ENCODE results near the gene SLC2A3.
"Not testable (repeated sequence)": the region's sequence is repeated elsewhere in the genome, so short reads cannot be mapped to it uniquely, and the experiment has no call there.

SLC2A3 gene

DNA sequence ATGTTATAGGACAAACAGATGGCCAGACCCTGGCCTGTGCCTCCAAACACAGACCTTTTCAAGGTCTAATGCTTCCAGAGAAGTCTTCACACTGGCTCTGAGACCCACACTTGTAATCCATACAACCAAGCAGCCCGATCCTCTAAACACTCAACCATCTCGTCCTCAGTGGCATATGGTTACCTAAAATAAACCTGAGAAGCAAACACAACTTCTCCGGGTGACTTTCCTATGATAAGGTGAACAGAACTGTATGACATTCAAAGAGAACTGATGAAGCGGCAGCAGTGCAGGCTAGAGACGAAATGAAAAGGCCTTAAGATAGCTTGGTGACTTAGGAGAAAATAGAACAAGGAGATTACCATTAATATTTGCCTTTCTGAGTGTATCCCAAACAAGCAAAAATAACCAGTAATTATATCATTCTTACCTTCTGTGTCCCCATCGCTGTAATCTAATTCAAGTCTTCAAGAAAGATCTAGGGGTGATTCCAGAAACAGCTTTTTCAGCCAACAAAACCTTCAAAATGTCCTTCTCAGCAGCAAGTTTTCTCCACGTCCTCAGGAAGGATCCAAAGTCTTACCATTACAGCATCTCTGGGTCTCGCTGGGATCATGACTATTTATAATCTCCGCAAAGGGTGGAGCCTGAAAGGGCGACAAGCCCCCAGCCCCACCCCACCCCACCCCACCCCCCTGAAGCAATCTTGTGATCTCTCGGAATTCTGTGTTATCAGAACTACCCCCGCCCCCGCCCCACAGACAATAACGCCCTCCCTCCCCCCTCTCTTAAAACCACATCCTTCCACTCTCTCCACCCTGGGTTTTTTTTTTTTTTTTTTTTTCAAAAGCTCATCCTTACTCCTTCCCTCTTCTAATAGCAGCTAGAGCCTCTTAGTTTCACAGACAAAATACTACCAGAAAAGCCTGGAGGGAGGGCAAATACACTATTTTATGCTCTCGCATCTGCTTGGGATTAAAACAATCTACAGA lies at the start of gene SLC2A3:
Gene SLC2A3 (minus strand): TSS at position 598 of the 992 bp plus-strand sequence. CDS start 153 bp downstream, at position 445.
- TF ChIP-seq, protein P1, sequence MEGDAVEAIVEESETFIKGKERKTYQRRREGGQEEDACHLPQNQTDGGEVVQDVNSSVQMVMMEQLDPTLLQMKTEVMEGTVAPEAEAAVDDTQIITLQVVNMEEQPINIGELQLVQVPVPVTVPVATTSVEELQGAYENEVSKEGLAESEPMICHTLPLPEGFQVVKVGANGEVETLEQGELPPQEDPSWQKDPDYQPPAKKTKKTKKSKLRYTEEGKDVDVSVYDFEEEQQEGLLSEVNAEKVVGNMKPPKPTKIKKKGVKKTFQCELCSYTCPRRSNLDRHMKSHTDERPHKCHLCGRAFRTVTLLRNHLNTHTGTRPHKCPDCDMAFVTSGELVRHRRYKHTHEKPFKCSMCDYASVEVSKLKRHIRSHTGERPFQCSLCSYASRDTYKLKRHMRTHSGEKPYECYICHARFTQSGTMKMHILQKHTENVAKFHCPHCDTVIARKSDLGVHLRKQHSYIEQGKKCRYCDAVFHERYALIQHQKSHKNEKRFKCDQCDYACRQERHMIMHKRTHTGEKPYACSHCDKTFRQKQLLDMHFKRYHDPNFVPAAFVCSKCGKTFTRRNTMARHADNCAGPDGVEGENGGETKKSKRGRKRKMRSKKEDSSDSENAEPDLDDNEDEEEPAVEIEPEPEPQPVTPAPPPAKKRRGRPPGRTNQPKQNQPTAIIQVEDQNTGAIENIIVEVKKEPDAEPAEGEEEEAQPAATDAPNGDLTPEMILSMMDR (IDR thresholded peaks at IDR 0.05; ENCODE audit: low read depth, low read length): no peak
- H3K4me3 ChIP-seq (replicated peaks in 1 of 2; ENCODE audit: low read depth in 2 of 2, low read length in 2 of 2): peak within 1 kb of the TSS; percentile 51 to 64
- peak; percentile 94 to 97 for DNase-seq (ENCODE audit: low read depth in 2 of 2)

DNA sequence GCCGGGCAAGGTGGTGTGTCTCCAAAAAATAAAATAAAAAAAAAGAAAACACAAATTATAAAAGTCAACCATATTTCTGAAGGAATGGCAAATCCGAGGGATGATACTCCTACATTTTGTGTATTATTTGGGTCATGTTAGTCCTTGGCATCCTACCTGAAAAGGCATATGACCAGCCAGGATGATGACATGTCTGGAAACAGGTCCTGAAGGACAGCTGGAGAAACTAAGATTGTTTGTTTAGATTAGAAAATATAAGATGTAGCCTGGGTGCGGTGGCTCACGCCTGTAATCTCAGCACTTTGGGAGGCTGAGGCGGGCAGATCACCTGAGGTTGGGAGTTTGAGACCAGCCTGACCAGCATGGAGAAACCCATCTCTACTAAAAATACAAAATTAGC lies 48.9 kb upstream of the SLC2A3 start:
- TF ChIP-seq, protein P1 (IDR thresholded peaks at IDR 0.05; ENCODE audit: low read depth, low read length): no peak
- H3K4me3 ChIP-seq (replicated peaks in 1 of 2; ENCODE audit: low read depth in 2 of 2, low read length in 2 of 2): no peak overlapping the region
- DNase-seq (ENCODE audit: low read depth in 2 of 2): no peak

DNA sequence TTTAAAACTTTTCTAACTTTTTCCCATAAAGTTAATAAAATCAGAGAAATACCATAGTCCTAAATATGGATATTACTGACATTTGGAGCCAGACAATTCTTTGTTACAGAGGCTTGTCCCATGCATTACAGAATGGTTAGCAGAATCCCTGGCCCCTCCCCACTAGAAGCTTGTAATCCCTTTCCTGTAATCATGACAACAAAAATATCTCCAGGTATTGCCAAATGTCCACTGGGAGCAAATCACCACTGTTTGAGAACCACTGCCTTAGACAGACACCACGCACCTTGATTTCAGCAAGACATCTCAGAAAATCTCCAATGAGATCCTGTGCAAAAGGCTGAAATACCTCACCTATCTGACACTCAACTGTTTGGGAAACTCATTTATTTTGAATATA lies 47.5 kb upstream of the SLC2A3 start:
- not testable (repeated sequence) for H3K4me3 ChIP-seq (replicated peaks in 1 of 2; ENCODE audit: low read depth in 2 of 2, low read length in 2 of 2); DNase-seq (ENCODE audit: low read depth in 2 of 2)

DNA sequence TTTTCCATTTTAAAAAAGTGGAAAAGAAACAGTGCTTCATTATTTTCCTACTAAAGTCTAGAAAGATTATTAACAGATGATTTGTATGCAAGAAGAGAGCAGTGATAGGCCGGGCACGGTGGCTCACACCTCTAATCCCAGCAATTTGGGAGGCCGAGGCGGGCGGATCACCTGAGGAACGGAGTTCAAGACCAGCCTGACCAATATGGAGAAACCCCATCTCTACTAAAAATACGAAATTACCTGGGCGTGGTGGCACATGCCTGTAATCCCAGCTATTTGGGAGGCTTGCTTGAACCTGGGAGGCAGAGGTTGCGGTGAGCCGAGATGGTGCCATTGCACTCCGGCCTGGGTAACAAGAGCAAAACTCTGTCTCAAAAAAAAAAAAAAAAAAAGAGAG lies 47.0 kb upstream of the SLC2A3 start:
- not testable (repeated sequence) for H3K4me3 ChIP-seq (replicated peaks in 1 of 2; ENCODE audit: low read depth in 2 of 2, low read length in 2 of 2); DNase-seq (ENCODE audit: low read depth in 2 of 2)

DNA sequence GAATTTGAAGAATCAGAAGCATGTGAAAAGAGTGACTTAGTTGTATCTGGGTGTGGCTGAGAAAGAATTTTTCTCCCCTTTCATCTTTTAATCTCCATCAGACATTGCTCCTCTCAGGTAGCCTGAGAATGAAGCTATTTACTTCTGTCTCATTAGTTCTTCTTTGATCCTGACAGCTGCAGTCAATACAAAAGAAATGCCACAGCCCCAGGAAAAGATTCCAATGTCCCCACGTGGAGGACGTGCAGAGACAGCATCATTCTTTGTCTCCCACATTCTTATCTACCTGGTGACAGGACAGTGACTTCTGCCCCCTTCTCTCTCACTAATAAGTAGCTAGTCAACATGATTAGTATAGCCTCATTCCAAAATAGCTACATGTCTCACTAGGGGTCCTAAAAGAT lies 46.3 kb upstream of the SLC2A3 start:
- not testable (repeated sequence) for DNase-seq (ENCODE audit: low read depth in 2 of 2); H3K4me3 ChIP-seq (replicated peaks in 1 of 2; ENCODE audit: low read depth in 2 of 2, low read length in 2 of 2)

DNA sequence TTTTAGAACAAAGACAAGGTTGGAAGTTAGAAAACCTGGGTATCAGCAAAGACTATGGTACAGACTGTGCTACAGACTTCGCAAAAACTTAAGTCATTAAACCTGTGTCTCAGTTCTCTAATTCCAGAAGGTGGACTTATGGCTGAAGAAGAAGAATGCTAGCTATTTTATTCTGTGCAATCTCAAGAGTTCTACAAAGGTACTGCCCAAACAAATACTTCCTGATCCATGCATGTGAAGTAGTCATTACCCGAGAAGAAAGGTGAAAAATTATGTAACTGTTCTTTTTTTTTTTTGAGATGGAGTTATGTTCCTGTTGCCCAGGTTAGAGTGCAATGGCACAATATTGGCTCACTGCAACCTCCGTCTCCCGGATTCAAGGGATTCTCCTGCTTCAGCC lies 45.5 kb upstream of the SLC2A3 start:
- no peak overlapping the region for H3K4me3 ChIP-seq (replicated peaks in 1 of 2; ENCODE audit: low read depth in 2 of 2, low read length in 2 of 2)
- no peak for DNase-seq (ENCODE audit: low read depth in 2 of 2)
- TF ChIP-seq, protein P1 (IDR thresholded peaks at IDR 0.05; ENCODE audit: low read depth, low read length): no peak

DNA sequence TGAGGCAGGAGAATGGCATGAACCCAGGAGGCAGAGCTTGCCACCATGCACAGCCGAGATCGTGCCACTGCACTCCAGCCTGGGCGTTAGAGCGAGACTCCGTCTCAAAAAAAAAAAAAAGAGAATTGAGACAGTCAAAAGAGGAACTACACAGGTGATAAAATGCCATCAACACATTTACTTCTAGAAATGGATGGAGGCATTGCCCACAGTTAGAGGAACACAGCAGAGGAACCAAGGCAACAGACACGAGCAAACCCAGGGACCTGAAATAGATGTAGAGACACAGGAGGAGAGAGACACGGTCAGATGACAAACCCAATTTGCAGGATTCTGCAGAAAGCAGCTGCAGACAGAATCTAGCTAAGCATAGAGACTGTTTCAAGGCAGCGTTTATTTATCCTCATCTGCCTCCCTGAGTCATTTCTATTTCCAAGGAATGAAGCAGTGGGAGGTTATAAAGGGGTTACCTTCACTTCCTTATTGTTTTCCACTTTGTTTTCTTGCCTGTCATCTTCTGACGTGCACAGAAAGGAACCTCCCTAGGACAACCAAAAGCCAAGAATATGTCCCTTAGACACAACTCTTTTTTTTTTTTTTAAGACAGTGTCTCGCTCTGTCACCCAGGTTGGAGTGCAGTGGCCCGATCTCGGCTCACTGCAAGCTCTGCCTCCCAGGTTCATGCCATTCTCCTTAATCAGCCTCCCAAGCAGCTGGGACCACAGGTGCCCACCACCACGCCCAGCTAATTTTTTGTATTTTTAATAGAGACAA lies 41.6 kb upstream of the SLC2A3 start:
- H3K4me3 ChIP-seq (replicated peaks in 1 of 2; ENCODE audit: low read depth in 2 of 2, low read length in 2 of 2); DNase-seq (ENCODE audit: low read depth in 2 of 2): not testable (repeated sequence)

DNA sequence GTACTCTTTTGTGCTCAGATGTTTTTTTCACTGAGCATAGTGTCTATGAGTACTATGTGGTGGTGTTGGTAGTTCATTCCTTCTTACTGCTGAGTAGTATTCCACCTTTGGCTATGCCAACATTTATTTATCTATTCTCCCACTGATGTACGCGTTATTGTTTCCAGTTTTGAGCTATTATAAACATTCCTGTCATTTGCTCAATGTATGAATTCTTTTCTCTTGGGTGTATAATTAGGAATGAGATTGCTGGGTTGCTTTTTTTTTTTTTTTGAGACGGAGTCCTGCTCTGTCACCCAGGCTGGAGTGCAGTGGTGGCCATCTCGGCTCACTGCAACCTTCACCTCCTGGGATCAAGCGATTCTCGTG lies 37.5 kb upstream of the SLC2A3 start:
- H3K4me3 ChIP-seq (replicated peaks in 1 of 2; ENCODE audit: low read depth in 2 of 2, low read length in 2 of 2): no peak overlapping the region
- no peak for DNase-seq (ENCODE audit: low read depth in 2 of 2)
- TF ChIP-seq, protein P1 (IDR thresholded peaks at IDR 0.05; ENCODE audit: low read depth, low read length): no peak

Data from cardiac fibroblast (primary cell).